Measurements from ENCODE around the gene EMID1.

EMID1 gene

GRCh38 chr22:29306175-29306834 is 100.6 kb downstream of the EMID1 start, which contains the start of gene GAS2L1:
TSS of gene GAS2L1 (plus strand) at chr22:29306650. CDS start at chr22:29308106, 1,456 bp downstream.
- TF ChIP-seq GATA3 (IDR thresholded peaks at IDR 0.05; ENCODE audit: low read depth, low read length) (no peak), GATA2 (IDR thresholded peaks at IDR 0.05; ENCODE audit: low read depth, low read length) (no peak)

- no peak for TF ChIP-seq GATA2 (IDR thresholded peaks at IDR 0.05; ENCODE audit: low read depth, low read length)
- TF ChIP-seq GATA3 (IDR thresholded peaks at IDR 0.05; ENCODE audit: low read depth, low read length), result no peak
Measured at GRCh38 chr22:29306835-29307595, 101.3 kb downstream of the EMID1 start.

- TF ChIP-seq GATA2 (IDR thresholded peaks at IDR 0.05; ENCODE audit: low read depth, low read length), result no peak
- TF ChIP-seq GATA3 (IDR thresholded peaks at IDR 0.05; ENCODE audit: low read depth, low read length), result no peak
Measured at GRCh38 chr22:29307596-29308147, 102.0 kb downstream of the EMID1 start.

- no peak for TF ChIP-seq GATA3 (IDR thresholded peaks at IDR 0.05; ENCODE audit: low read depth, low read length)
Measured at GRCh38 chr22:29308148-29308790, 102.6 kb downstream of the EMID1 start.

GRCh38 chr22:29308791-29309262 is 103.1 kb downstream of the EMID1 start:
- TF ChIP-seq GATA3 (IDR thresholded peaks at IDR 0.05; ENCODE audit: low read depth, low read length), result no peak

All from SH-SY5Y (cell line).